Measurements from ENCODE around the gene CHAC1.

CHAC1 gene

DNA sequence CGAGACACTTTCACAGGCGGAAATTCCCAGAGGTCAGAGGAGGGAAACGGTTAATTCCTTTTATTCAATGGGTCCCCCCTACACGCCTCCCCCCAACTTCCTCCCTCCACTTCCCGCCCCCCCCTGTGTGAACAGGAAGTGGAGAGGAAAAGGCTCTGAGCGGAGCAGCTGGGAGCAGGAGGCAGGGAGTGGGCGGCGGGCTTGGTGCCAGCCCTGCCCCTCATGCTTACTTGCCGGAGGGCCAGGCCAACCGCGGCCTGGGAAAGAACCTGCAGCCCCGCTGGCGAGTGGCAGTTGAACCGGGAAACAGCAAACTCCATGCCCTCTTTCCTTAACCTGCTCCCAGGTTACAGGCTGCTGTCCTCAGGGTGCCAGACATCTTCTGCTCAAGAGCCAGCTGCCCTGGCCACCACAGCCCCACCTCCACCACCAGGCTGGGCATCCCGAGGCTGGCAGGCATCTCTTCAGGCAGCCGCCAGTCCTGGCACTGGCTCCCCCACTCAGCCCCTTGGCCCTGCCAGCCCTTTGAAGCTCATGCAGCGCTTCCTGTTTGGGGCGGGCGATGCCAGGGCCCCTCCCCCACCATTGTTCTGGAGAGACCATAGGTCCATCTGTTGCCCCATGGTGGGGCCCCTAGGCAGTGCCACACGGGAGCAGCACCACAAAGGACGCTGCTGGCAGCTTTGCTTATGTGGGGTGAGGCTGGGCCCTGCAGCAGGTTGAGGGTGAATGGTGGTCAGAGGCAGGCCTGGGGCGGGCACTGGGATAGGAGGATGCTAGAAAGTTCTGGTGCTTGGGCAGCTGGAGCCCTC is 46.1 kb upstream of the CHAC1 start:
- peaks cover 4 to 6% of the 10 kb centered on the region in 2 experiments for H3K4me1 ChIP-seq (ENCODE audit: control insufficient read depth in 1 of 2, insufficient read depth in 2 of 2, low read length in 2 of 2)
- no CpG with 5 or more reads among the region's 22 CpGs for WGBS (ENCODE audit: extremely low coverage, insufficient coverage, insufficient read length)
- no peak overlapping the region for H2BK12ac ChIP-seq (ENCODE audit: low read length)
- H3K9me3 ChIP-seq (ENCODE audit: insufficient read depth, low read depth, low read length), result peaks cover 1% of the 10 kb centered on the region
- H3K4me3 ChIP-seq (ENCODE audit: low read depth, low read length), result no peak overlapping the region
- H3K14ac ChIP-seq (ENCODE audit: low read length), result no peak overlapping the region
- peak overlapping the region; percentile 38 for H3K18ac ChIP-seq (ENCODE audit: low read length)
- DNase-seq, result no peak
- peak overlapping the region; percentile 93 for H3K4me2 ChIP-seq (ENCODE audit: low read length)
- no peak overlapping the region for H3K9ac ChIP-seq (ENCODE audit: low read length)
- H2BK5ac ChIP-seq (ENCODE audit: low read depth, low read length, poor library complexity), result no peak overlapping the region
- H3K27ac ChIP-seq (ENCODE audit: low read depth, low read length), result no peak overlapping the region
- H4K91ac ChIP-seq (ENCODE audit: low read depth, low read length), result no peak overlapping the region
- peak overlapping the region; percentile 62 for H4K8ac ChIP-seq (ENCODE audit: low read depth, low read length)
- no peak overlapping the region for H2BK120ac ChIP-seq (ENCODE audit: insufficient read depth, low read length, poor library complexity)
- no peak overlapping the region for H3K23ac ChIP-seq (ENCODE audit: low read length)
- no peak overlapping the region for H2AFZ ChIP-seq (ENCODE audit: insufficient read depth, low read length, poor library complexity)
- H3K27me3 ChIP-seq (ENCODE audit: insufficient read depth, low read length), result no peaks in the 10 kb centered on the region
- peaks cover 22 to 25% of the 10 kb centered on the region in 2 experiments for H3K36me3 ChIP-seq (ENCODE audit: control insufficient read depth in 1 of 2, insufficient read depth in 2 of 2, low read length in 2 of 2)
- H3K79me1 ChIP-seq (ENCODE audit: low read length), result peaks cover 4% of the 10 kb centered on the region
- no peak overlapping the region for H3K4ac ChIP-seq (ENCODE audit: low read depth, low read length)
- H2AK5ac ChIP-seq (ENCODE audit: low read length), result no peak overlapping the region
- H4K12ac ChIP-seq (ENCODE audit: low read depth, low read length), result no peak overlapping the region
- no peaks in the 10 kb centered on the region for H3K79me2 ChIP-seq (ENCODE audit: control insufficient read depth, insufficient read depth, low read length, poor library complexity)

DNA sequence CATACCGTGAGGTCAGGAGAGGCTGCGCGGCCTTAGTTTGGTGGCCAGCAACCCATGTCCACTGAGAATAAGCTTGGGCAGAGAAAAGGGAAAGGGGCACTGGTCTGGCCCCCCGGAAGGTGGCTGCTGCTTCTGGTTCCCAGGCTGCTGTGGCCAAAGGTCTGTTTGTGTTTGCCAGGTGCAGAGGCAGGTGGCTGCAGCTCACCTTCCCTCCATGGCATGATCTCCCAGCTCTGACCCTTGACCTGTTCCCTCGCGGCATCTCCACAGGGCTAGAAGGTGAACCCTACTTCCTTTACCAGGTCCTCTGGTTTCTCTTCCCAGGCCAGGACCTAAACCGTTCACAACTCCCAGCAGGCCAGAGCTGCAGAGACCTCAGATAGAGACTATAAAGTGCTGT is 45.2 kb upstream of the CHAC1 start:
- H3K23ac ChIP-seq (ENCODE audit: low read length), result no peak overlapping the region
- H3K9me3 ChIP-seq (ENCODE audit: insufficient read depth, low read depth, low read length), result peaks cover 1% of the 10 kb centered on the region
- no peak for DNase-seq
- H3K79me1 ChIP-seq (ENCODE audit: low read length), result peaks cover 4% of the 10 kb centered on the region
- no peak overlapping the region for H3K14ac ChIP-seq (ENCODE audit: low read length)
- H3K18ac ChIP-seq (ENCODE audit: low read length), result no peak overlapping the region
- H3K27ac ChIP-seq (ENCODE audit: low read depth, low read length), result no peak overlapping the region
- no peak overlapping the region for H2AK5ac ChIP-seq (ENCODE audit: low read length)
- H3K79me2 ChIP-seq (ENCODE audit: control insufficient read depth, insufficient read depth, low read length, poor library complexity), result no peaks in the 10 kb centered on the region
- H3K4ac ChIP-seq (ENCODE audit: low read depth, low read length), result no peak overlapping the region
- no peak overlapping the region for H2BK5ac ChIP-seq (ENCODE audit: low read depth, low read length, poor library complexity)
- no peak overlapping the region for H4K12ac ChIP-seq (ENCODE audit: low read depth, low read length)
- no peak overlapping the region for H2BK120ac ChIP-seq (ENCODE audit: insufficient read depth, low read length, poor library complexity)
- peaks cover 13 to 16% of the 10 kb centered on the region in 2 experiments for H3K36me3 ChIP-seq (ENCODE audit: control insufficient read depth in 1 of 2, insufficient read depth in 2 of 2, low read length in 2 of 2)
- no peak overlapping the region for H3K9ac ChIP-seq (ENCODE audit: low read length)
- no peak overlapping the region for H4K91ac ChIP-seq (ENCODE audit: low read depth, low read length)
- peaks cover 4 to 6% of the 10 kb centered on the region in 2 experiments for H3K4me1 ChIP-seq (ENCODE audit: control insufficient read depth in 1 of 2, insufficient read depth in 2 of 2, low read length in 2 of 2)
- H4K8ac ChIP-seq (ENCODE audit: low read depth, low read length), result no peak overlapping the region
- H3K4me3 ChIP-seq (ENCODE audit: low read depth, low read length), result no peak overlapping the region
- no peaks in the 10 kb centered on the region for H3K27me3 ChIP-seq (ENCODE audit: insufficient read depth, low read length)
- no peak overlapping the region for H2AFZ ChIP-seq (ENCODE audit: insufficient read depth, low read length, poor library complexity)
- no peak overlapping the region for H2BK12ac ChIP-seq (ENCODE audit: low read length)
- H3K4me2 ChIP-seq (ENCODE audit: low read length), result no peak overlapping the region
- WGBS (ENCODE audit: extremely low coverage, insufficient coverage, insufficient read length), result no CpG with 5 or more reads among the region's 7 CpGs

DNA sequence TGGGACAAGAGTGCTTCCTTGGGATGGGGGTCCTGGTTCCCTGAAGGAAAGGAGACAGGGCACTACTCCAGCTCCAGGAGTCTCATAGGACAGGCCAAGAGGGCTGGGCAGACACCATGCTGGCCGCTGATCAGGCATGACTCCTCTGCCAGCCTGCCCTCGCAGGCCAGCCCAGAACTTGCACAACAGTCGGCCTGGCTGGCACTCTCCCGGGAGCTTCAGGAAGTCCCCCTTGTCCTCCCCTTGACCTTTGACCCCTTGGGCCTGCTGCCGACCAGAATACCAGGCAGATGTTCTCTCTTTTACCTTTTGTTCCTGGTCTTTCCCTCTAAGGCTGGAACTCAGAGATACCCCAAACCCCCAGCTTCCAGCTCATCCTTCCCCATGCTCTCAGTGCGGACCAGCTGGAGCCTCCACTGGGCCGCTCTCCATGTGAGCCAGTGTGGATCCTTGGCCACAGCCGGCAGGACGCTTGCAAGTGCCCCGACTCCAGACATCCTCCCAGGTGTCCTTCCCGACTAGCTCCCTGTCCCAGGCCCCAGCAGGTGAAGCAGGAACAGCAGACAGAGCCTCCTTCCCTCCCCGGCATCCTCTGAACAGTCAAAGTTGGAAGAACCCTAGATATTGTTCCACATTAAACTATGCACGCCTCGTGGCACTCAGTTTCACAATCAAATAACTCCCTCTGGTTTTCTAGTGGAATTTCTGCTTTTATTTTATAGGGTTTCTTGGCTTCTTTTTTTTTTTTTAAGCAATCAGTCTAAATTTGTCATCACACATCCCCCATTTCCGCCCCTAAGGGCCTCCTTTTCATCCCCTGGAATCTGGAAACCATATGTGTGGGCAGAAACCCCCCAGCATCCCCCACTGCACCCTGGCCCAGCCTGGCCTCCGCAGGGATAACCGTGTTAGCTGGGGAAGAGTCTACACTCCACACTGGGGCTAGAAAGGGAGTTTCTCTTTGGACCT is 43.3 kb upstream of the CHAC1 start:
- peaks cover under 1 to 2% of the 10 kb centered on the region in 2 experiments for H3K36me3 ChIP-seq (ENCODE audit: control insufficient read depth in 1 of 2, insufficient read depth in 2 of 2, low read length in 2 of 2)
- H3K9ac ChIP-seq (ENCODE audit: low read length), result no peak overlapping the region
- no peak overlapping the region for H3K14ac ChIP-seq (ENCODE audit: low read length)
- no peak overlapping the region for H2AFZ ChIP-seq (ENCODE audit: insufficient read depth, low read length, poor library complexity)
- H3K4ac ChIP-seq (ENCODE audit: low read depth, low read length), result no peak overlapping the region
- no peak overlapping the region for H4K8ac ChIP-seq (ENCODE audit: low read depth, low read length)
- H4K91ac ChIP-seq (ENCODE audit: low read depth, low read length), result no peak overlapping the region
- no peak overlapping the region for H2BK5ac ChIP-seq (ENCODE audit: low read depth, low read length, poor library complexity)
- no peak overlapping the region for H4K12ac ChIP-seq (ENCODE audit: low read depth, low read length)
- no peak overlapping the region for H3K18ac ChIP-seq (ENCODE audit: low read length)
- peaks cover 4% of the 10 kb centered on the region for H3K79me1 ChIP-seq (ENCODE audit: low read length)
- H3K23ac ChIP-seq (ENCODE audit: low read length), result no peak overlapping the region
- no CpG with 5 or more reads among the region's 17 CpGs for WGBS (ENCODE audit: extremely low coverage, insufficient coverage, insufficient read length)
- no peak overlapping the region for H2AK5ac ChIP-seq (ENCODE audit: low read length)
- H3K4me2 ChIP-seq (ENCODE audit: low read length), result no peak overlapping the region
- H3K79me2 ChIP-seq (ENCODE audit: control insufficient read depth, insufficient read depth, low read length, poor library complexity), result no peaks in the 10 kb centered on the region
- no peak overlapping the region for H2BK12ac ChIP-seq (ENCODE audit: low read length)
- no peak overlapping the region for H2BK120ac ChIP-seq (ENCODE audit: insufficient read depth, low read length, poor library complexity)
- DNase-seq, result no peak
- peaks cover 4 to 6% of the 10 kb centered on the region in 2 experiments for H3K4me1 ChIP-seq (ENCODE audit: control insufficient read depth in 1 of 2, insufficient read depth in 2 of 2, low read length in 2 of 2)
- H3K27me3 ChIP-seq (ENCODE audit: insufficient read depth, low read length), result no peaks in the 10 kb centered on the region
- H3K27ac ChIP-seq (ENCODE audit: low read depth, low read length), result no peak overlapping the region
- no peak overlapping the region for H3K4me3 ChIP-seq (ENCODE audit: low read depth, low read length)
- H3K9me3 ChIP-seq (ENCODE audit: insufficient read depth, low read depth, low read length), result peaks cover 5% of the 10 kb centered on the region

DNA sequence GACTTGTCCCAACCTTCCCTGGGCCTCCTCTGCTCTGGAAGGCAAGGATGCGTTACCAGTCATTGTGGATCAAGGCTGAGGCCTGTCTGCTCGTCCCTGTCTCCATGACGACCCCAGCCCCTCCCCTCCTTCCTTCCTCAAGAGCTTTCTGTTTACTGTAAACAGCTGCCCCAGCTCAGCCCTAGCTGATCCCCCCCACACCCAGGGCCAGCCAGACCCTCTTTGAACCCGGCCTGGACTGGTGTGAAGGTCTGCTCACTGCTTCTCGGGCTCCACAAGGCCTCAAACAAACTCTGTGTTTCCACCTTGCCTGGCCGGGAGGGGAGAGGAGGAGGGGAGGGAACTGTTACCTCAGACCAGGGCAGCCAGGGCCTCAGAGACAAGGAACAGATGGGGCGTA is 42.1 kb upstream of the CHAC1 start:
- no peak overlapping the region for H3K4ac ChIP-seq (ENCODE audit: low read depth, low read length)
- no peaks in the 10 kb centered on the region for H3K27me3 ChIP-seq (ENCODE audit: insufficient read depth, low read length)
- no peak overlapping the region for H3K23ac ChIP-seq (ENCODE audit: low read length)
- H2AFZ ChIP-seq (ENCODE audit: insufficient read depth, low read length, poor library complexity), result no peak overlapping the region
- peaks cover 5% of the 10 kb centered on the region for H3K9me3 ChIP-seq (ENCODE audit: insufficient read depth, low read depth, low read length)
- no peak overlapping the region for H2BK120ac ChIP-seq (ENCODE audit: insufficient read depth, low read length, poor library complexity)
- H3K4me1 ChIP-seq (ENCODE audit: control insufficient read depth in 1 of 2, insufficient read depth in 2 of 2, low read length in 2 of 2), result peaks cover 4 to 6% of the 10 kb centered on the region in 2 experiments
- H3K4me2 ChIP-seq (ENCODE audit: low read length), result no peak overlapping the region
- no peak overlapping the region for H4K8ac ChIP-seq (ENCODE audit: low read depth, low read length)
- H2BK12ac ChIP-seq (ENCODE audit: low read length), result no peak overlapping the region
- H4K91ac ChIP-seq (ENCODE audit: low read depth, low read length), result no peak overlapping the region
- no peak overlapping the region for H3K27ac ChIP-seq (ENCODE audit: low read depth, low read length)
- no peak overlapping the region for H3K4me3 ChIP-seq (ENCODE audit: low read depth, low read length)
- no peak overlapping the region for H3K9ac ChIP-seq (ENCODE audit: low read length)
- no peak overlapping the region for H2BK5ac ChIP-seq (ENCODE audit: low read depth, low read length, poor library complexity)
- H3K14ac ChIP-seq (ENCODE audit: low read length), result no peak overlapping the region
- H3K36me3 ChIP-seq (ENCODE audit: control insufficient read depth in 1 of 2, insufficient read depth in 2 of 2, low read length in 2 of 2), result no peaks in the 10 kb centered on the region
- H4K12ac ChIP-seq (ENCODE audit: low read depth, low read length), result no peak overlapping the region
- no peaks in the 10 kb centered on the region for H3K79me2 ChIP-seq (ENCODE audit: control insufficient read depth, insufficient read depth, low read length, poor library complexity)
- H3K79me1 ChIP-seq (ENCODE audit: low read length), result peaks cover 4% of the 10 kb centered on the region
- no CpG with 5 or more reads among the region's 7 CpGs for WGBS (ENCODE audit: extremely low coverage, insufficient coverage, insufficient read length)
- H3K18ac ChIP-seq (ENCODE audit: low read length), result no peak overlapping the region
- DNase-seq, result no peak
- H2AK5ac ChIP-seq (ENCODE audit: low read length), result no peak overlapping the region

All from trophoblast cell (in vitro differentiated cells and primary cell).